ENCODE results near the gene CCDC201.
A peak's percentile ranks its signal among the peaks of the same experiment; 100 is the strongest.
"Not testable (repeated sequence)": the region's sequence is repeated elsewhere in the genome, so short reads cannot be mapped to it uniquely, and the experiment has no call there.

The CCDC201 gene

GRCh38 chr7:45881759-45882464, 9.0 kb upstream of the CCDC201 start:
- no peak for DNase-seq
- in situ Hi-C loops (cut with MboI; ENCODE audit: low pct_unique_long_range_greater_than_20kb, low sequenced_read_pairs), result no loop called here

GRCh38 chr7:45881280-45881758, 8.4 kb upstream of the CCDC201 start:
- DNase-seq, result no peak

GRCh38 chr7:45880433-45880860, 7.6 kb upstream of the CCDC201 start:
- in situ Hi-C loops (cut with MboI; ENCODE audit: low pct_unique_long_range_greater_than_20kb, low sequenced_read_pairs), result no loop called here
- DNase-seq, result no peak

More at GRCh38 chr7:45881280-45881758, 8.4 kb upstream of the CCDC201 start:
- in situ Hi-C loops (cut with MboI; ENCODE audit: low pct_unique_long_range_greater_than_20kb, low sequenced_read_pairs), result no loop called here

GRCh38 chr7:45878457-45879144, 5.7 kb upstream of the CCDC201 start:
- in situ Hi-C loops (cut with MboI; ENCODE audit: low pct_unique_long_range_greater_than_20kb, low sequenced_read_pairs), result no loop called here
- DNase-seq, result no peak

GRCh38 chr7:45876519-45876918, 3.6 kb upstream of the CCDC201 start:
- in situ Hi-C loops (cut with MboI; ENCODE audit: low pct_unique_long_range_greater_than_20kb, low sequenced_read_pairs), result no loop called here
- no peak for DNase-seq

- in situ Hi-C loops (cut with MboI; ENCODE audit: low pct_unique_long_range_greater_than_20kb, low sequenced_read_pairs), result no loop called here
- no peak for DNase-seq
These were observed 1.7 kb upstream of the CCDC201 start for GRCh38 chr7:45874408-45875131.

GRCh38 chr7:45873355-45873754, 473 bp upstream of the CCDC201 start:
- in situ Hi-C loops (cut with MboI; ENCODE audit: low pct_unique_long_range_greater_than_20kb, low sequenced_read_pairs), result no loop called here
- DNase-seq, result no peak

- peak; percentile 3 for DNase-seq
- in situ Hi-C loops (cut with MboI; ENCODE audit: low pct_unique_long_range_greater_than_20kb, low sequenced_read_pairs), result no loop called here
These were observed 507 bp downstream of the CCDC201 start for GRCh38 chr7:45872116-45873034.

DNA sequence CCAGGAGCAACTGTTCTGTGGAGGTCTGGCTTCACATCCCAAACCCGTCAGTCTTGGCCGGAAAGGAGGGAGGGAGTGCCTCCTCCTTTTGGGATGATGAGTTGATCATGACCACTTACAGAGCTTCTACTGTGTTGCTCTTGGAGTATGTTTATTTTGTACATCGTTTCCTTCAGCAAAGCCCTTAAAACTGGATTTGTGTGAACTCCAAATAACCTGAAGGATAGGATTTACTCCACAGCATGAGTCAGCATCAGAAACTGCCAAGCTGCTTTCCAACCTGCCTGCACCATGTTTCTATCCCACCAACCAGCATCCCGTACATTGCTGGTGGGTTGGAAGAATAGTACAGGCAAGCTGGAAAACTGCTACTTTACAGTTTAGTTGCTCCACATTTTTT, 3.5 kb downstream of the CCDC201 start:
- no peak for DNase-seq
- in situ Hi-C loops (cut with MboI; ENCODE audit: low pct_unique_long_range_greater_than_20kb, low sequenced_read_pairs), result no loop called here

DNA sequence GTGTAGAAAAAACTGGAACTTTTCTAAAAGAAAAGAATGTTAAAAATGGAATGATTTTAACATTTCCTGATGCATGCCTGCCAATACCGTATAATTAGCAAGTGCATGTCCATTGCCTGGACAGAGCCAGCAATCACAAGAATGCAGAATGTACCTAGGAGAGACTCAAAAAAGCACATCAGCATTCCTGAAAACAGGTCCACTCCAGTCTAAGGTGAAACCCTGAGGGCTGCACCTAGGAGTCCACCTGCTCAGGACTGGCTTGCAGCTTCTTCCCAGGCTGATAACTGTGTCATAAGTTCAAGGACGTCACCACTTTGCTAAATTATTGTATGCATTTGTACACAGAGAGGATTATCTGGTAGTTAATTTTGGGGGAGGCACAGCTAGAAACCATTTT, 5.4 kb downstream of the CCDC201 start:
- DNase-seq, result no peak
- in situ Hi-C loops (cut with MboI; ENCODE audit: low pct_unique_long_range_greater_than_20kb, low sequenced_read_pairs), result no loop called here

DNA sequence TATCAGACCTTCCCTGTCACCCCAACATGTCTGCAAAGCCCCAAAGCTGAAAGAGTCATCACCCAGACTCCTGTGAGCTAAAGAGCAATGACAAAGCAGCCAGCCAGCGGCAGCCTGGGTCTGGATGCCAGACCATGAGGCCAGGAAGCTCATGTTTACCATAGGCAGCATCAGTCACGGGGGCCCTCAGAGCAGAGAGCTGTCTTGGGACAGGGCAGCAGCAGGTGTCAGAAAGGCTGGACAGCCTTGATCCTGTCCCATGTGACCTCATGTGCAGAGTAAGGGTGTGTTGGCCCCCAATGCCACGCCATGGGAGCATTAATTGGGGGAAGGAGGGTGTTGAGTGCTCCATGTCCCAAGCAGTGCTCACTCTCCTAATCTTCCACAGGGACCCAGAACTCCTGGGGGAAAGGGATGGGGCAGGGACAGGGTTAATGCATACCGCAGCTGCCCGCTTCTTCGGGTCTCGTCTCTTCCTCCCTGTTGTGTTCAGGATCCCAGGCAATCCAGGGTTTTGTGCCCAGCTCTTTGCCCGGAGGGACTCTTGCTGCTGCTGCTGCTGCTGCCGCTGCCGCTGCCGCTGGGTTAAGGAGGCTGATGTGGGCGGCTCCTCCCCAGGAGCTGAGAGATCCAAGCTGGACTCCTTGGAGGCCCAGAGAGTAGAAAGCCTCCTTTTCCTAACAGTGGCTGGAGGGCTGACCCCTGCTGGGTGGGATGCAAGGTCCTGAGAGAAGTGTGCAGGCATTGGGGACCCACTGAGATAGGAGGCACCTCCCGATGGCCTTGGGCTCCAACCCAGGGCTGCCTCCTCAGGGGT, 7.1 kb downstream of the CCDC201 start:
- in situ Hi-C loops (cut with MboI; ENCODE audit: low pct_unique_long_range_greater_than_20kb, low sequenced_read_pairs), result no loop called here
- DNase-seq, result no peak

DNA sequence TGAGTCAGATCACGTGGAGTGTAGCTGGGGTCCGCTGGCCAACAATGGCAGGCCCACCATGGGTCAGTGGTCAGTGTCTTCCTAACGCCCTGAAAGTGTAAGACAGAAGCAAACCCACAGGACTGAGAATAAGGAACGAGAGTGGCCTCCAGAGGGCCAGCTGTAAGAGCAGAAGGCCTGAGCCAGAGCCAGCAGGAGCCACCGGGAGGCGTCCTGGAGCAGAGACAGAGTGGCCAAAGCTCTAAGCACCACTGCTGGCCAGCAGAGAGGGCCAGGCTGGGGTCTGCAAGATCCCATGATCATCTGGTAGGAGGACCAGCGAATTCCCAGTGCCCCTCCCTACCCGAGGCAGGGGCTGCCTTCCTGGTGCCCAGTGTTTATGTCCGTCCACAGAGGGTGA, 9.2 kb downstream of the CCDC201 start:
- in situ Hi-C loops (cut with MboI; ENCODE audit: low pct_unique_long_range_greater_than_20kb, low sequenced_read_pairs), result no loop called here

GRCh38 chr7:45856888-45857287, 16.0 kb downstream of the CCDC201 start:
- DNase-seq; in situ Hi-C loops (cut with MboI; ENCODE audit: low pct_unique_long_range_greater_than_20kb, low sequenced_read_pairs): not testable (repeated sequence)

More for the DNA sequence above, 9.2 kb downstream of the CCDC201 start:
- no peak for DNase-seq

DNA sequence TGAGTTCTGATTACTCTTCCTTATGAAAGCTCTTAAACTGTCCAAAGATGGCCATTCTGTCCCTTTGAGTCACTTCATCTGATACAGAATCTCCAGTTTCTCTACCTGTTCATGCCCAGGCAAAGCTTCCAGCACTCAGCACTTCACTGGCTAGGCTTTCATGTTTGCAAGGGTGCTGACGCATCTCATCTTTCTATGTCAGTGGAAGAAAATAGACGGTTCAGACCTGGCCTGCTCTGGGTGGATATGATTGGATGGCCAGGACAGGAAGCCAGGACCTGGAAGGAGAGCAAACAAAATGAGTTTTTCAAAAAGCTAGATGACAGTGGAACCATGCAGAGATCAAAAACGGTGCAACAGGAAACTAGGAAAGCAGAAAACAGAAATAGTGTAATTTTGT, 17.2 kb downstream of the CCDC201 start:
- DNase-seq; in situ Hi-C loops (cut with MboI; ENCODE audit: low pct_unique_long_range_greater_than_20kb, low sequenced_read_pairs): not testable (repeated sequence)

DNA sequence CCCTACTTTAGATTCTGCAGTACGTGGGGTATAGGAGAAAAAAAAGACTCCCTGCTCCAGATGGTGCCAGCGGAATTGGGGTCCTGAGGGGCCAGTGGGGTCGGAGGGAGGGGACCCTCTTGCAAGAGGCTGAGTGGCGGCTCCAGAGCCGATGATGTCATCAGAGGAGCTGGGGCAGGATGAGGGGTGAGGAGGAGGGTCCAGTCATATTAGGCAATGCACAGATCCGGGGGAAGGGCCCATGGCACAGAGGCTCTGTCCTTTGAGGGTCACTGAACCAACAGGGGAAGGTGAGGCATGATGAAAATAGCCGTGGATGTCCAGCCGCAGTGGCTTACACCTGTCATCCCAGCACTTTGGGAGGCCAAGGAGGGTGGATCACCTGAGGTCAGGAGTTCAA, 19.4 kb downstream of the CCDC201 start:
- DNase-seq; in situ Hi-C loops (cut with MboI; ENCODE audit: low pct_unique_long_range_greater_than_20kb, low sequenced_read_pairs): not testable (repeated sequence)

GRCh38 chr7:45852984-45853383, 19.9 kb downstream of the CCDC201 start:
- in situ Hi-C loops (cut with MboI; ENCODE audit: low pct_unique_long_range_greater_than_20kb, low sequenced_read_pairs); DNase-seq: not testable (repeated sequence)

DNA sequence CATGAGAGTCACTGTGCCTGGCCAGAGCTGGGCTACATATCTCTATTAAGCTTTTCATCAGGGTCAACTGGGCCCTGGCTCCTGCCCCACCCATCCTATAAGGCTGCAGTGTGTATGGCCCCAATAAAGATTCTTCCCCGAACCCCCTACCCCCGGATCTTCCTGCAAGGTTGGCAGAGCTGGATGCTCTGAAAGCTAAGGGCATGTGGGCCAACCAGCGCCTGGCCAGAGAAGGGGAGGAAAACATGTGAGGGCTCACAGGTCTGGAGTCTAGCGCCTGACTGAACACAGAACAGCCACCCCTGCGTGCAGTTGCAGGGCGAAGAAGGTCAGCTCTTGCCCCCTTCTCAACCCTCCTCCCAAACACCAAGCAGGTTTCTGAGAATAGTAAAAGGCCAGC, 24.1 kb downstream of the CCDC201 start:
- in situ Hi-C loops (cut with MboI; ENCODE audit: low pct_unique_long_range_greater_than_20kb, low sequenced_read_pairs); DNase-seq: not testable (repeated sequence)

DNA sequence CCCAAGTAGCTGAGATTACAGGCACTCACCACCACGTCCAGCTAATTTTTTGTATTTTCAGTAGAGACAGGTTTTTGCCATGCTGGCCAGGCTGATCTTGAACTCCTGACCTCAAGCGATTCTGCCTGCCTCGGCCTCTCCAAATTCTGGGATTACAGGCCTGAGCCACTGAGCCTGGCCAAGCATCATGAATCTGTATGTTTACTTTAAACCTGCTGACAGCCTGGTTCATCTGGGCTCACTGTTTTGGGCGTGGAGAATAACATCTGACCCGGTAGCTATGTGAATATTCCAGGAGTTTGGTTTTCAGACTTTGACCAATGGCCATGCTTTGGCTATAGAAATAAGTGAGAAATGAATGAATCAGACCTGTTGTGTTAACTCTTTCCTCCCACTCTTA, 26.3 kb downstream of the CCDC201 start:
- in situ Hi-C loops (cut with MboI; ENCODE audit: low pct_unique_long_range_greater_than_20kb, low sequenced_read_pairs); DNase-seq: not testable (repeated sequence)
